ENCODE measurements around the gene TEAD4.

TEAD4 gene

GRCh38 chr12:3076730-3077571 is 117.8 kb downstream of the TEAD4 start, which contains the start of gene TSPAN9:
TSS of gene TSPAN9 (plus strand) at chr12:3077379. CDS start at chr12:3201194, 123,815 bp downstream.
- TF ChIP-seq L3MBTL2 (conservative IDR thresholded peaks at IDR 0.05) (peak; percentile 64), NFRKB (IDR thresholded peaks at IDR 0.05) (no peak), ARNT (IDR thresholded peaks at IDR 0.05) (no peak)
- peak; percentile 91 for DNase-seq (ENCODE audit: extremely low spot score)
- POLR2A ChIA-PET = interaction anchor here (0.6 to 1.8 kb wide), 5 partner anchors 9 to 198 kb away, joined by 3 to 9 read pairs (median 3); no protein-coding TSS in a partner anchor
- CTCF ChIA-PET = interaction anchor here (1.1 kb wide), 1 partner anchor 745 kb away, joined by 3 read pairs; no protein-coding TSS in a partner anchor

DNA sequence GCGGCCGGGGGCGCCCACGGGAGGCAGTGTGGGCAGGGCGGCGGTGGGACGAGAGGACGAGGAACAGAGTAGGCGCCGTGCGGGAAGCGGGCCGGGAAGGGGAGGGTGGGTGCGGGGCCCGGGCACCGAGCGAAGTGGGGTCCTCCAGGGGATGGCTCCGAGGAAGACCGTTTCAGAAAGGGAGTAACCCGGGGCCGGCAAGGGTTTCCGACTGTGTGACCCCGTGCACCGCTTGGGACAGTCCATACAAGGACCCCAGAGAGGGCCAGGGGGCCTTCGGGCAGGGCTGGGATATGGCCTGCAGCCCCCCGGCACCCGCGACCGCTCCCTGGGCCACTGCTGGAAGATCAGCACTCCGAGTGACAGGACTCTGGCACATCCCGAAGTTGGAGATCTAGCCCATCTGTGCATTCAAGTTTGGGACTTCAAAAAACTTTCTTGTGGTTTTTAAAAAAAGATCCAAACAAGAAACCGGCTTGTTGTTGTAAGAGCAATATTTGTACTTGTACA is 118.4 kb downstream of the TEAD4 start:
- TF ChIP-seq, protein P1, sequence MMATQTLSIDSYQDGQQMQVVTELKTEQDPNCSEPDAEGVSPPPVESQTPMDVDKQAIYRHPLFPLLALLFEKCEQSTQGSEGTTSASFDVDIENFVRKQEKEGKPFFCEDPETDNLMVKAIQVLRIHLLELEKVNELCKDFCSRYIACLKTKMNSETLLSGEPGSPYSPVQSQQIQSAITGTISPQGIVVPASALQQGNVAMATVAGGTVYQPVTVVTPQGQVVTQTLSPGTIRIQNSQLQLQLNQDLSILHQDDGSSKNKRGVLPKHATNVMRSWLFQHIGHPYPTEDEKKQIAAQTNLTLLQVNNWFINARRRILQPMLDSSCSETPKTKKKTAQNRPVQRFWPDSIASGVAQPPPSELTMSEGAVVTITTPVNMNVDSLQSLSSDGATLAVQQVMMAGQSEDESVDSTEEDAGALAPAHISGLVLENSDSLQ (IDR thresholded peaks at IDR 0.05) = no peak
- TF ChIP-seq ELF4 (IDR thresholded peaks at IDR 0.05) (no peak), SUZ12 (IDR thresholded peaks at IDR 0.05) (no peak)
- DNase-seq (ENCODE audit: extremely low spot score) = no peak
- POLR2A ChIA-PET = no interaction called here
- CTCF ChIA-PET = interaction anchor here (1.5 kb wide), 1 partner anchor 198 kb away, joined by 4 read pairs; no protein-coding TSS in a partner anchor

- POLR2A ChIA-PET = interaction anchor here (0.6 kb wide), 1 partner anchor 28 kb away, joined by 3 read pairs; no protein-coding TSS in a partner anchor
Measured at GRCh38 chr12:3078086-3078820, 119.1 kb downstream of the TEAD4 start.

GRCh38 chr12:3081091-3081490 is 121.9 kb downstream of the TEAD4 start:
- ChIA-PET POLR2A (interaction anchor here (1.1 kb wide), 1 partner anchor 16 kb away, joined by 3 read pairs; no protein-coding TSS in a partner anchor), CTCF (no interaction called here)
- no peak for TF ChIP-seq FOXM1 (IDR thresholded peaks at IDR 0.05; ENCODE audit: borderline replicate concordance)
- TF ChIP-seq ARNT (IDR thresholded peaks at IDR 0.05) = no peak
- TF ChIP-seq L3MBTL2 (conservative IDR thresholded peaks at IDR 0.05) = no peak
- DNase-seq (ENCODE audit: extremely low spot score) = no peak

More at GRCh38 chr12:3078086-3078820, 119.1 kb downstream of the TEAD4 start:
- TF ChIP-seq FOXK2 (IDR thresholded peaks at IDR 0.05) (no peak), NFRKB (IDR thresholded peaks at IDR 0.05) (no peak), FOXM1 (IDR thresholded peaks at IDR 0.05; ENCODE audit: borderline replicate concordance) (no peak), TARDBP (IDR thresholded peaks at IDR 0.05) (no peak), BHLHE40 (IDR thresholded peaks at IDR 0.05; ENCODE audit: borderline replicate concordance) (no peak), FOXA1 (IDR thresholded peaks at IDR 0.05) (no peak)
- no peak for DNase-seq (ENCODE audit: extremely low spot score)
- CTCF ChIA-PET = interaction anchor here (1.5 kb wide), 1 partner anchor 197 kb away, joined by 4 read pairs; no protein-coding TSS in a partner anchor

- DNase-seq (ENCODE audit: extremely low spot score) = no peak
- CTCF ChIA-PET = interaction anchor here (1.2 kb wide), 1 partner anchor 9 kb away, joined by 3 read pairs; no protein-coding TSS in a partner anchor
- TF ChIP-seq HDGF (IDR thresholded peaks at IDR 0.05; ENCODE audit: borderline replicate concordance) (no peak), FOXM1 (IDR thresholded peaks at IDR 0.05; ENCODE audit: borderline replicate concordance) (no peak), FOXK2 (IDR thresholded peaks at IDR 0.05) (no peak), FOXA1 (IDR thresholded peaks at IDR 0.05) (no peak), L3MBTL2 (conservative IDR thresholded peaks at IDR 0.05) (no peak), SUZ12 (IDR thresholded peaks at IDR 0.05) (no peak), ZNF384 (IDR thresholded peaks at IDR 0.05) (no peak), TARDBP (IDR thresholded peaks at IDR 0.05) (no peak), CTBP1 (IDR thresholded peaks at IDR 0.05; ENCODE audit: borderline replicate concordance) (no peak), LEF1 (IDR thresholded peaks at IDR 0.05; ENCODE audit: borderline replicate concordance) (no peak), ELF4 (IDR thresholded peaks at IDR 0.05) (no peak), SP1 (IDR thresholded peaks at IDR 0.05) (no peak), NFRKB (IDR thresholded peaks at IDR 0.05) (no peak), BHLHE40 (IDR thresholded peaks at IDR 0.05; ENCODE audit: borderline replicate concordance) (no peak), ARNT (IDR thresholded peaks at IDR 0.05) (no peak)
- TF ChIP-seq, protein P1 (IDR thresholded peaks at IDR 0.05) = no peak
- POLR2A ChIA-PET = no interaction called here
Measured at GRCh38 chr12:3081886-3082285, 122.7 kb downstream of the TEAD4 start.

DNA sequence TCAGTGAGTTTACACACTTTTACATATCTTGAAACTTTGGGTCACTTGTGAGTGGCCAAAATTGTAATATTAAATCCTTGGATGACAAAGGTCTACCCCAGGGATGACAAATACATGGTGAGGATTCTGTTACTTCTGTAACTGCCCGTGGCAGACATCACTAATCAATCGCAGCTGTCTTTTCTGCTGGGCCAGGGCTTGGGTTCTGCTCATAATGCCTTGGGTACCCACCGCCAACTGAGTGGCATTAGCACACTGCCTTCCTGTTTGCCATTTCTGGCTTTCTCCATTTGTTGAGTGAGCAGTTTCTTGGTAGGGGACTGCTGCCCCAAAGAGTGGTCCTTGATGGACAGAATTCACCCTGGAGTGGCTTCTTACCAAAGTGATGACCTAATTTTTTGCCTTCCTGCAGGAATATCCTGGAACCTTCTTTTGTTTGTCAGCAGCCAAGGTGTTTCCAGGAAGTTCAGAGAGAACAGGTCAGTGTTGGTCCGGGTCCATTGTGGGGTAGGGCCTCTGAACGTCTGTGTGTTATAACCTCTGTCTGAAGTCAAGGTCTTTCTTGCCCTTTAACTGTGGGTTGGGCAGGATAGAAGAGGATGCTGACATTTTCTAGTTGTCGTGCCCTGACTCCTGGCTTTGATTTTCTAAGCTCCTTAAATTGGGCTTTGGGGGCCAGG is 124.2 kb downstream of the TEAD4 start:
- no peak for TF ChIP-seq FOXM1 (IDR thresholded peaks at IDR 0.05; ENCODE audit: borderline replicate concordance)
- TF ChIP-seq ELF4 (IDR thresholded peaks at IDR 0.05) = no peak
- TF ChIP-seq ZNF384 (IDR thresholded peaks at IDR 0.05) = no peak
- TF ChIP-seq FOXA1 (IDR thresholded peaks at IDR 0.05) = no peak
- no peak for TF ChIP-seq TARDBP (IDR thresholded peaks at IDR 0.05)
- TF ChIP-seq BHLHE40 (IDR thresholded peaks at IDR 0.05; ENCODE audit: borderline replicate concordance) = no peak
- no peak for TF ChIP-seq L3MBTL2 (conservative IDR thresholded peaks at IDR 0.05)
- TF ChIP-seq FOXK2 (IDR thresholded peaks at IDR 0.05) = no peak
- no peak for TF ChIP-seq SUZ12 (IDR thresholded peaks at IDR 0.05)
- TF ChIP-seq ARNT (IDR thresholded peaks at IDR 0.05) = no peak
- TF ChIP-seq HDGF (IDR thresholded peaks at IDR 0.05; ENCODE audit: borderline replicate concordance) = no peak
- TF ChIP-seq LEF1 (IDR thresholded peaks at IDR 0.05; ENCODE audit: borderline replicate concordance) = no peak
- TF ChIP-seq NFRKB (IDR thresholded peaks at IDR 0.05) = no peak
- no peak for TF ChIP-seq SP1 (IDR thresholded peaks at IDR 0.05)
- TF ChIP-seq, protein P1 (IDR thresholded peaks at IDR 0.05) = no peak
- ChIA-PET CTCF (interaction anchor here (0.8 to 1.0 kb wide), 2 partner anchors 11 to 720 kb away, joined by 3 read pairs; no protein-coding TSS in a partner anchor), POLR2A (no interaction called here)
- DNase-seq (ENCODE audit: extremely low spot score) = no peak
